Jurkat, Clone E6-1 (cell line): Measurements from ENCODE around the gene GPRC5C.

ENCODE experiments used
- DNase-seq: peaks from one replicate; pipeline ENCODE4 v3.0.0-alpha.2; 2011; ENCODE audit warnings: low read depth, low spot score
- H3K4me3 ChIP-seq: 2 replicates; pipeline ENCODE4 v1.5.1; 2011; ENCODE audit warnings: mild to moderate bottlenecking, low read length, control low read depth, moderate library complexity

GPRC5C gene

DNA sequence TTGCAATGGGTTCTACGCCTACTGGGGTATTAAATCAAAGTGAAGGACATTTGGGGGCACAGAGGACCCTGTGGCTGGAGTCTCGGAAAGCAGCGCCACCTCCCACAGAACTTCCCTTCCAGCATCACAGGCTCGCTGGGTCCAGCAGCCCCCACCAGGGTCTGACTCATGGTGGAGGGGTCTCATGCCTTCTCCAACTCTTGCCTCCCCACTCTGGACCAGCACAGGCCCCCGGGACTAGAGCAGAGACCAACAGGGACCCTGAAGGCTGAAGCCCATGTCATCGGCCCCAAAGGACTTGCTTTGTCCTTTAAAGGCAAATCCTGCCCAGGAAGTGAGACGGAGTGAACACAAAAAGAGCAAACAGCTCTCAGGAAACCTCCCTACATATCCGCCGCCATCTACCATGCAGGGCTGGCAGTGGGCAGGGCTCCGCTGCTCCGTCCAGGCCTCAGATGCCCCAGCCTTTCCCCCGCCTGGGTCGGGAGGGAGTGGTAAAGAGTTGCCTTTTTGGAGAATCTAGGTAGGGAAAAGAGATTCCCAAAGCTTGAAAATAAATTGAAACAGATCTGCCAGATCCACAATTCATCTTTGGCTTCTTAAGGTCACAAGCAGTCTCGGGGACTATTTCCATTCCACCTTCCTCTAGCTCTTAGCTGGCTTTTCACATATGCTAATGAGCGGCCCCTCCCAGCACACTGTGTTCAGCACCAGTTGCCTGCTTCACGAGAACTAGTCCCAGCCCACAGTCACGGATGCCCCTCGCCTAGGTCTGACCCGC lies 2.1 kb upstream of the GPRC5C start:
- H3K4me3 ChIP-seq: no peak overlapping the region
- DNase-seq: no peak

DNA sequence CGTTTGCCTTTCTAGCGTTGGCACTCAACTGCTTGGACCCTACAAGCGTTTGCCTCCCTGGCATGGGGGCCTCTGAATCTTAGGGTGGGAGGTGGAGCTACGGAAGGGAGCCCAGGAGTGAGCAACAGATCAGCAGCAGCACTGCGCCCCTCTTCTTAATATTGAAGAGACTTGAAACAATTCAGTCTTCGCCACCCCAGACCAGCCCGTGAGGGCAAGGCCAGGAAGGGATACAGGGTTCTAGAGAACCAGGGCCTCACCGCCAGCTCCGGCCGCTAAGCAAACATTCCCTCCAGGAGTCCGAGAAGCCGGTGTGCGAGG lies 1.5 kb upstream of the GPRC5C start:
- no peak for DNase-seq
- no peak overlapping the region for H3K4me3 ChIP-seq

DNA sequence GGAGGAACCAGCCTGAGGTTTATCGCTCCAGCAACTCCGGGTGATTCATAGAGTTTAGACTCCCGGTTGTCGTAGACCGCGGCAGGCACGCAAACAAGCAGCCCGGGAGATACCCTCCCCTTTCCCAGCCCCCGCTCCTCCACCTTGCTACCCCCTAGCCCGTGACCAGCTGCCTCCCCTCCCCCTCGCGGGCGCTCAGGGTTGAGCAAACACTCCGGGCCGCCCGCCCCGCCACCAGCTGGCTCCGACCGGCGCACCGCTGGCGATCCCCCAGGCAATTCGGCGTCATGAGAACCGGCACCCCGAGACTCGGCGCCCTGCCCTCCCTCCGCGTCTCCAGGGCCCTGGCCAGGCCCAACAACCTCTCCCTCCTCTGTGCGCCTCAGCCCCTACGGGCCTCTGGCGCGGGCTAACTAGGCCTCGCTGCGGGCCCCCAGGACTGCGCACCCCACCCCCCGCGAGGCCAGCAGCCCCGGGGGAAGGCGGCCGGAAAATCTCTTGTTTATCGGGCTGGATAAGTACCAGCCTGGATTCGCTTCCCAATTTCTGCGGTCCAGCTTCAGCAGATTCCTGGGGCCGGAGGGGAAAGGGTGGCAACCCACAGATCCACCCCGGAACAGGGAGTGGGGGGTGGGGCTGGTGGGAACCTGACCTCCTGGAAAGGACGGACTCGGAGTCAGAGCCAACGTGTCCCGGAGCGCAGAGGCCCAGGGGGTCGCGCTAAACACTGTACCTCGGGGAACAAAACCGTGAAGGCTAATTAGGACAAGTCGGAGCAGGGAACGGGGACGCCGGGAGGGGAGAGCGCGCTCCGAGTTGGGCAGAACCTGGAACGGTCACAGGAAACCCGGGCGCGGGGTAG lies 951 bp upstream of the GPRC5C start:
- no peak for DNase-seq
- no peak overlapping the region for H3K4me3 ChIP-seq

DNA sequence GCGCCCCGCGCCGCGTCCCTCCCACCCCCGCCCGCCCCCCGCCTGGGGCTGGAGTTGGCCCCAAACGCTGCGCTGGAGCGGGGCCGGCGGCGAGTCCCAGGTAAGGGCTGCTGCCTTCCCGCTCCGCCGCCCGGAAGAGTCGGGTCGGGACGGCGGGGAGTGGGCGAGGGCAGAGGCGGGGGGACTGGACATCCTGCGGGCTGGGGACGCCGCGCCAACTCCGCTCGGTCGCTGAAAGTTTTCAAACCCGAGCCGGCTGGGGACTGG lies 469 bp downstream of the GPRC5C start:
- no peak overlapping the region for H3K4me3 ChIP-seq
- no peak for DNase-seq

DNA sequence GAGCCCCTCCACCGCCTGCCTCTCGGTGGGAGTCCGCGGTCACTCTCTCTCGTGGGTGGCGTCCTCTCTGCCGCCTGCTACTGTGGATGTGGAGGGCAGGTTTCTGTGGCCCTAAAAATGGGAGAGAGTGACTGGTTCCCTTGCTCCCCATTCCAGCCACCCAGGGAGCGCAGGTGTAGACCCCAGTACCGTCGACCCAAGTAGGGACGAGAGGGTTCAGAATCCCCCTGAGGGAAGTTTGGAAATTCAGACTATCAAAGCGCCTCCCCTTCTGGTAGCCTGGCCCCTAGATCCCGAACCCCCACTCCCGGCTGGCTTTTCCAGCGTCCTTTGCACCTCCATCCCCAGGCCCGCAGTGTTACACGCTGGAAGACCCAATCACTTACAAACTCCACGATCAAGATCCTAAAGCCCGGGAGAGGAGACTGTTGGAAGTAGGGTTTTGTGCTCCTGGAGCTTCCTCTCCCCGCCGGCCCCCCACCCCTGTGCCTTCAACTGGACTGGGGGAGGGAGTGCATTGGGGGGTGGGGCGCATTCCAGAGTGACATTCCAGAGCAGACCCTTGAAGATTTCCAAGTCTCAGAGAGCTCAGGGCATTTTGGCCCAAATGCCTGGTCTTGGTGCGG lies 991 bp downstream of the GPRC5C start:
- DNase-seq: no peak
- no peak overlapping the region for H3K4me3 ChIP-seq

DNA sequence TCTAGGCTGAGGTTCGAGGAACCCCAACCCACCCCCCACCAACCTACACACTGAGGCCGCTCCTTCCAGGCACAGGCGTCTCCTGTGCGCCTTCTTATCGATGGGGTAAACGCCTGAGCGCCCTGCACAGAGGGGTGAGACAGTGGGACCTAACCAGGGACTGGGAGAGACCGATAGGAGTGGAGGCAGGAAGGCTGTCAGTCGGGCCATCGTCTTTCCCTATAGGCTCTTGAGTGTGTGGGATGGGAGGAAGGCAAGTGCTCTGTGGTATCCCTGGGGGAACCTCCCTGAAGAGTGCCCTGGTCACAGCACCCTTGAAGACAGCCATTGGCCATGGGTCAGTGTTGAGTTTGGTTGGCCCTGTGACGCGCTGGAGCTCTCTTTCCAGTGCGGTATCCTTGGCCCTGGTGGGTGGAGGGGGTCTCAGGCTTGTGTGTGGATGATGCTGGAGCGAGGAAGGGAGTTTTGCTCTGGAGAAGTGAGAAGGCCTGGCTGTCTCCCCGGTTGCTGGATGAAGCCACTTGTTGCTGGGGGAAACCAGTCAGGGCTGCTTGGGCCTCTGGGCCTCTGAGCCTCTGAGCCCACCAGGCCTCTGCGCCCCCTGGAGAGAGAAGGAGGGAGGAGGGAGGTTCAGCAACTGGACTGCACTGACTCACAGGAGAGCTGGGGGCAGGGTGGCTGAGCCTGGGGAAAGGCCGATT lies 1.7 kb downstream of the GPRC5C start:
- no peak for DNase-seq
- H3K4me3 ChIP-seq: no peak overlapping the region

DNA sequence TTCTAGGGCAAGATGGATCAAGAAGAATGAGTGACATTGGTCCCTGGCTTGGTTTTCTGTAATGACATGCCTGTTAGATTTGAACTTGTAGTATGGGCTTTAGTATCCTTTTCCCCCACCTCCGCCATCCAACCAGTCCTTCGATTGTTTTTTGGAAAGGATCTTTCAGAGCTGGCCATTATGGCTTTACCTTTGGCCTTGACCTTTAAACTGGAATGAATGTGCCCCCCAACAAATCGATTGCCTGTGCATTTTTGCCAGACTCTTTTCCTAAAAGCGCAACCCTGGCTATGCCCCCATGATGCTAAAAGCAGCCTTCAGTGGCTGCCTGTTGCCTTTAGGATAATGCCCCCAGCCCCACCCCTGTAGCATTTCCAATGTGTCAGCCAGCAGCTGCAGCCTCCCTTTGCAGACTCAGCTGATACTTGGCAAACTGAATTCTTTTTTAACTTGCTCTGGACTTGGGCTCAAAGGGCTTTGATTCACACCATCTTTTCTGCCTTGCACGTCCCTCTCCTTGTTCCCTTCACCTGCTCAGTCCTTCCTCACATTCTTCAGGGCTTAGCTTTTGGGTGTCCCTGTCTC lies 4.0 kb downstream of the GPRC5C start:
- H3K4me3 ChIP-seq: no peak overlapping the region
- no peak for DNase-seq

DNA sequence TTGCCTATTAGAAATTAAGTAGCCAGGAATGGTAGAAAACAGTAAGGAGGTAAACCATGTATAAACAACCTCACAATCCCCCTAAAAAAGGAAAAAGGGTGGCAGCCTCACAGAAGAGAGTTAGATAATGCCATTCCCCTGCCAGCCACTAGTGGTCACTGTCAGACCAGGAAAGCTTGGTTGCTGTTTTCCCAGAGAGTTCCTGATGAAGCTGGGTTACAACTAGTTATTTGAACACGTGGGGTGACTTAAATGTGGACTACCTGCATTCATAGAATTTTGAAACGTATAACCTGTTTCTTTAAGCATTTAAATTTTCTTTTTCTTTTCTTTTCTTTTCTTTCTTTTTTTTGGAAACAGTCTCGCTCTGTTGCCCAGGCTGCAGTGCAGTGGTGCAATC lies 5.8 kb downstream of the GPRC5C start:
- DNase-seq: no peak
- H3K4me3 ChIP-seq: no peak overlapping the region

DNA sequence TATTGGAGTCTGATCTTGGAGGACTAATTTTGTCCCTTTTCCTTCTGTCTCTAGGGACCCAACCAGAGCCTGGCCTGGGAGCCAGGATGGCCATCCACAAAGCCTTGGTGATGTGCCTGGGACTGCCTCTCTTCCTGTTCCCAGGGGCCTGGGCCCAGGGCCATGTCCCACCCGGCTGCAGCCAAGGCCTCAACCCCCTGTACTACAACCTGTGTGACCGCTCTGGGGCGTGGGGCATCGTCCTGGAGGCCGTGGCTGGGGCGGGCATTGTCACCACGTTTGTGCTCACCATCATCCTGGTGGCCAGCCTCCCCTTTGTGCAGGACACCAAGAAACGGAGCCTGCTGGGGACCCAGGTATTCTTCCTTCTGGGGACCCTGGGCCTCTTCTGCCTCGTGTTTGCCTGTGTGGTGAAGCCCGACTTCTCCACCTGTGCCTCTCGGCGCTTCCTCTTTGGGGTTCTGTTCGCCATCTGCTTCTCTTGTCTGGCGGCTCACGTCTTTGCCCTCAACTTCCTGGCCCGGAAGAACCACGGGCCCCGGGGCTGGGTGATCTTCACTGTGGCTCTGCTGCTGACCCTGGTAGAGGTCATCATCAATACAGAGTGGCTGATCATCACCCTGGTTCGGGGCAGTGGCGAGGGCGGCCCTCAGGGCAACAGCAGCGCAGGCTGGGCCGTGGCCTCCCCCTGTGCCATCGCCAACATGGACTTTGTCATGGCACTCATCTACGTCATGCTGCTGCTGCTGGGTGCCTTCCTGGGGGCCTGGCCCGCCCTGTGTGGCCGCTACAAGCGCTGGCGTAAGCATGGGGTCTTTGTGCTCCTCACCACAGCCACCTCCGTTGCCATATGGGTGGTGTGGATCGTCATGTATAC lies 8.0 kb downstream of the GPRC5C start:
- DNase-seq: no peak

DNA sequence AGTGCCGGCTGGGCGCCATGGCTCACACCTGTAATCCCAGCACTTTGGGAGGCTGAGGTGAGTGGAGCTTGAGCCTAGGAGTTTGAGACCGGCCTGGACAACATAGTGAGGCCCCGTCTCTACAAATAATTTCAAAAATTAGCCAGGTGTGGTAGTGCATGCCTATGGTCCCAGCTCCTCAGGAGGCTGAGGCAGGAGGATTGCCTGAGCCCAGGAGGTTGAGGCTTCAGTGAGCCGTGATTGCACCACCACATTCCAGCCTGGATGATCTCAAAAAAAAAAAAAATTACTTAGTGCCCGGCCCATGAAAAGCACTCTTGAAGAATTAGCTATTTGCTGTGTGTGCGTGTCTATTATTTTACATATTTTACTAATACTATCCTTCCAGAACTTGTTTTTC lies 9.6 kb downstream of the GPRC5C start:
- H3K4me3 ChIP-seq: no peak overlapping the region
- no peak for DNase-seq

More for the DNA sequence above, 8.0 kb downstream of the GPRC5C start:
- H3K4me3 ChIP-seq: no peak overlapping the region

DNA sequence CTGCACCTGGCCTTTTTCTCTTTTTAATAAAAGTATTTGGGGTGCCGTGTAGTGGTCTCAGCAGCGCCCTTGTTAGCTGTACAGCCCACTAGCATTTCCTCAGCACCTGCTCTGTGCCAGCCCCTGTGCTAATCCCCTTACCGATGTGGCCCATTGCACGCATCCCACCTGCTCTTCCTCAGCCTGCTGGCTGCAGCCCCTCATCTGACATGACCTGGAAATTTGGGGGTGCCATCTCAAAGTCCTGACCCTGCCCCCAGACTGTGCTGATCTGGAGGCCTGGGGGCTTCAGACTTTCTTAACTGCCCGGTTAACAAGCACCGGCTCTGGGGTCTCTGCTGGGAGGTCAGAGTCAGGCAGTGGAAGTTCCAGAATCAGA lies 10.4 kb downstream of the GPRC5C start:
- H3K4me3 ChIP-seq: no peak overlapping the region
- no peak for DNase-seq

DNA sequence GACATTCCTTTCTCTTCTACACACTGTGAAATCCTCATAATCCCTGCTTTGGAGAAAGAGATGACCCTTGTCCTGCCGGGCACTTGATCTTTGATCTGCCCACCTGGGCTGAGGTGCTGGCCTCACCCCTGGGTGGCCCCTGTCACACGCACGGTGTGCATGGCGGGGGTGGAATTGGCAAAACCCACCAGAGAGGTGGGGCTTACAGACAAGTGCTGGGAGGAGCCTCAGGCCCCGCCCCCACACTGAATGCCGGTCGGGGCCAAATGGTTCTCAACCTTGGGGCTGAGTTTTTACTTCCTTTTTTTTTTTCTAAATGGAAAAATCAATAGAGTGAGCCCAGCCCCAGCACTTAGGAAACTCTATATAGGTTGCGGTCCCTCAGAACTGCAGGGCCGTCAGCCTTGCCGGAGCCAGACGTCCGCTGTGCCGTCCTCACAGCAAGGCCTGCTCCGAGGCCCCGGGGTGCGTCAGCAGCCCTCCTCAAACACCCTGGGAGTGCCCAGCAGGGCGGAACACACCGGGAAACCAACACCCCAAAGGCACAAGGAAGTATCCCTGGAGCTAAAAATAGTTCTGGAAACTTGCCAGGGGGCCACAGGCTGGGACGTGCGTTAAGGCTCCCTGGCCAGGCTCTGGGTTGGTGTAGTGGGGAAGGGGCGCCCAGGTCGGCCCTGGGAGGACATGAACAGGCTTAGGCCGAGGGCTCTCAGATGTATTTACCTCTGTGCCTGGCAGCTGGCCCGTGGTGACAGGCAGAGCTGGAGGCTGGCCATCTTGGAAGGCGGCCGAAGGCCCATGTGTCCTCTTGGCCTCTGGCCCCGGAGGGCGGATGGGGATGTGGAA lies 11.0 kb downstream of the GPRC5C start:
- no peak for DNase-seq
- H3K4me3 ChIP-seq: no peak overlapping the region

DNA sequence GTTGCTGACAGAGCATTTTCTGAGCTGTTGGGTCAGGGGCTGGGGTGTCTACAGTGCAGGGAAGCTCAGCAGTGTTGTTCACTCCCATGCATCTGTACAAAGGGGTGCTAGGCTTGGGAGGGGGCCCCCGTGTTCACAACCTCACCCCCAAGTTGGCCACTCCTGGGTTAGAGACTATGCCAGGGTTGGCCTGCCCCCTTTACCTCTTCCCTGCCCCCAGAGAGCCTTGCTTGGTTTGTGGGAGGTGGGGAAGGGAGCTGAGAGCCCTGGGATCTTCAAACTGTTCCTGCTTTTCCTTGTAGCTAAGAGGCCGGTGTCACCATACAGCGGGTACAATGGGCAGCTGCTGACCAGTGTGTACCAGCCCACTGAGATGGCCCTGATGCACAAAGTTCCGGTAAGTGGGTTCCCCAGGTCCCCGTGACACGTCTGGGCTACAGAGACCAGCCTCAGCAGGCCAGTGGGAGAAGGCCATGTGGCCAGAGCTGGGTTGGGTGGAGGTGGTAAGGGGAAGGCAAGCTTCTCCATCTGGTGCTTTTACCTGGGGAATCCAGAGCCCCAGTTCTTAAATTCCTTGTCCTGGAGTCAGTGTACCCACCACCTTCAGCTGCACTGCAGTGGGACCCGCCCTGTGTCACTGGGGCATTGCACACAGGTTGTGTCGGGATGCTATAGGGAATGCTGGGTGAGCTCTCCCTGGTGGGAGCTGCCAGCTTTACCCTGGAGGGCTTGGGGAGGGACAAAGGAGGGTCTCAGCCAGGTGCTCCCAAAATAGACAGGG lies 11.8 kb downstream of the GPRC5C start:
- H3K4me3 ChIP-seq: no peak overlapping the region
- DNase-seq: no peak

DNA sequence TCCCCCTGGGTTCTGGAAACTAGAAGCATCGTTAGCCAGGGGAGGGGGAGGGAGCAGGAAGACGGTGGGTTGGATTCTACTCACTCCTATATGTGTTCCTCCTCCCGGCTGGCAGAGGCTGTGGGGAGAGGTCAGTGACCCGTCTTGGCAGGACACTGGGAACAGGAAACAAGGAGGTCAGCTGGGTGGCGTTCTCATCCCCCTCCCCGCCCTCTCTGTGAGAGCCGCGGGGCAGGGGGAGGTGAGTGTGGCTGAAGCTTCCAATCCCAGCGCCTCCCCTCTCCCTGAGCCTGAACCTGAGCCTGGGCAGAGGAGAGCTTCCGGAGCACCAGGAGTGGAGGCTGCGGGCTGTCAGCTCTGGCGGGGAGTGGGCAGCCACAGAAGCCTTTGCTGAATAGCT lies 12.5 kb downstream of the GPRC5C start:
- H3K4me3 ChIP-seq: no peak overlapping the region
- no peak for DNase-seq

DNA sequence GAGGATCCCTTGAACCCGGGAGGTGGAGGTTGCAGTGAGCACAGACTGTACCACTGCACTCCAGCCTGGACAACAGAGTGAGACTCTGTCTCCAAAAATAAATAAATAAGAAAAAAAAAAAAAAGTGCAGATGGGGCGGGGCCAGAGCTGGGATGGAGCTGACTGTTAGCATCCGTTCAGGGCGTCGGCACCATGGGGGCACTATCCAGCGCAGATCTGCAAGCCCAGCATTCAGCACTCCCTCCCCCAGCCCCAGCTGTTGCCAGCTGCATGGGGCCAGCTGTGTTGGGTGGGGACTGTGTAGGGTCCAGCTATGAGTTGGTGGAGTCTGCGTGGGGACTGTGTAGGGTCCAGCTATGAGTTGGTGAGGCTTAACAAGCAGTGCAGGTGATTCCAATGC lies 13.3 kb downstream of the GPRC5C start:
- DNase-seq: no peak
- H3K4me3 ChIP-seq: no peak overlapping the region

DNA sequence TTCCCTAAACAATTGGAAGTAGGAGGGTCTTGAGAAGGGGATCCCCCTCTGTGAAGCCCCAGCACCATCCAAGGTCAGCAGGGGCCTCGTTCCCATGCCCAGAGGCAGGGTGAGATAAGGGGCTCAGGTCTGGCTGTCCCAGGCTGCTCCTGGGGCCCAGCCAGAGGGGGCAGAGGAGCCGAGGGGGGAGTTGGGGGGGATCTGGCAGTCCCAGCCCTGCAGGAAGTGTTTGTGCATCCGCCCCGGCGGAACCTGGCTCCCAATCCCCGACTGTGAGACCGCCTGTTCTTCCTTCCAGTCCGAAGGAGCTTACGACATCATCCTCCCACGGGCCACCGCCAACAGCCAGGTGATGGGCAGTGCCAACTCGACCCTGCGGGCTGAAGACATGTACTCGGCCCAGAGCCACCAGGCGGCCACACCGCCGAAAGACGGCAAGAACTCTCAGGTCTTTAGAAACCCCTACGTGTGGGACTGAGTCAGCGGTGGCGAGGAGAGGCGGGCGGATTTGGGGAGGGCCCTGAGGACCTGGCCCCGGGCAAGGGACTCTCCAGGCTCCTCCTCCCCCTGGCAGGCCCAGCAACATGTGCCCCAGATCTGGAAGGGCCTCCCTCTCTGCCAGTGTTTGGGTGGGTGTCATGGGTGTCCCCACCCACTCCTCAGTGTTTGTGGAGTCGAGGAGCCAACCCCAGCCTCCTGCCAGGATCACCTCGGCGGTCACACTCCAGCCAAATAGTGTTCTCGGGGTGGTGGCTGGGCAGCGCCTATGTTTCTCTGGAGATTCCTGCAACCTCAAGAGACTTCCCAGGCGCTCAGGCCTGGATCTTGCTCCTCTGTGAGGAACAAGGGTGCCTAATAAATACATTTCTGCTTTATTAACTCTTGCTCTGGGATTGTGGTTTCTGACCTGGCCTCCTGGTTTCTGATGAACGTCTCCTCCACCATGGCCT lies 14.9 kb downstream of the GPRC5C start:
- no peak overlapping the region for H3K4me3 ChIP-seq
- DNase-seq: no peak
